ENCODE data around the gene BNIPL. TPM values are rescaled to one million over a fixed set of nuclear protein-coding genes. Genes with fewer than 3 reads are reported as not detected.
A peak's percentile ranks its signal among the peaks of the same experiment; 100 is the strongest.

BNIPL gene
- total and polyA plus RNA-seq, 2 of the 4 experiments (the other 2 are of a cell fraction): under 0.01 to 0.38 TPM

DNA sequence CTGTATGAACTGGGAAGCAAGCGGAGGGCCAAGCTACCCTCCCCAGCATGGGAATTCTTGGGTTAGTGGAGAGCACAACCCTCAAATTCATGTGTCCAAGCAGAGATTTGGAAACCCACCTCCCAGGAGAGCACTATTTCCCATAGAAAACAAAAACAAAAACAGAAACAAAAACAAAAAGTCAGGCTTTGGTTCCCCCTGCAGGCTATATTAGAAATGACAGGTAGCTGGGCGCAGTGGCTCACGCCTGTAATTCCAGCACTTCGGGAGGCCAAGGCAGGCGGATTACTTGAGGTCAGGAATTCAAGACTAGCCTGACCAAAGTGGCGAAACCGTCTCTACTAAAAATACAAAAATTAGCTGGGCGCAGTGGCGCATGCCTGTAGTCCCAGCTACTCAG is 40.5 kb upstream of the BNIPL start:
- no peak overlapping the region for H3K23ac ChIP-seq (ENCODE audit: low read depth, low read length)
- no peak overlapping the region; the same call in 1 of the 2 replicates for H3K4ac ChIP-seq (ENCODE audit: low read depth, low read length)
- no peaks in the 10 kb centered on the region for H3K9me3 ChIP-seq (ENCODE audit: control insufficient read depth, insufficient read depth, low read length)
- WGBS, 2 experiments (ENCODE audit: extremely low coverage in 2 of 2, insufficient read length in 1 of 2): 20% methylated on average over 1 of the region's 9 CpGs; no CpG with 5 or more reads in 1 of the 2 experiments
- TF ChIP-seq, protein P1, sequence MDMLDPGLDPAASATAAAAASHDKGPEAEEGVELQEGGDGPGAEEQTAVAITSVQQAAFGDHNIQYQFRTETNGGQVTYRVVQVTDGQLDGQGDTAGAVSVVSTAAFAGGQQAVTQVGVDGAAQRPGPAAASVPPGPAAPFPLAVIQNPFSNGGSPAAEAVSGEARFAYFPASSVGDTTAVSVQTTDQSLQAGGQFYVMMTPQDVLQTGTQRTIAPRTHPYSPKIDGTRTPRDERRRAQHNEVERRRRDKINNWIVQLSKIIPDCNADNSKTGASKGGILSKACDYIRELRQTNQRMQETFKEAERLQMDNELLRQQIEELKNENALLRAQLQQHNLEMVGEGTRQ (IDR thresholded peaks at IDR 0.05; ENCODE audit: low read depth, low read length): no peak
- TF ChIP-seq NFE2L2 (IDR thresholded peaks at IDR 0.05; ENCODE audit: low read depth, low read length): no peak
- peak; percentile 44 for TF ChIP-seq RAD21 (IDR thresholded peaks at IDR 0.05; ENCODE audit: low read length)
- TF ChIP-seq RCOR1 (IDR thresholded peaks at IDR 0.05; ENCODE audit: insufficient replicate concordance, low read length): no peak
- no peak for TF ChIP-seq MAFK (IDR thresholded peaks at IDR 0.05; ENCODE audit: low read depth, low read length)
- no peak for TF ChIP-seq POLR2A (IDR thresholded peaks at IDR 0.05; ENCODE audit: low read depth, low read length)
- TF ChIP-seq MAZ (IDR thresholded peaks at IDR 0.05; ENCODE audit: borderline replicate concordance, low read depth, low read length): no peak
- TF ChIP-seq CEBPB (IDR thresholded peaks at IDR 0.05; ENCODE audit: low read depth, low read length): no peak
- no peak for TF ChIP-seq BHLHE40 (IDR thresholded peaks at IDR 0.05; ENCODE audit: low read depth, low read length)
- TF ChIP-seq RFX5 (IDR thresholded peaks at IDR 0.05; ENCODE audit: low read depth, low read length): no peak
- no peak for TF ChIP-seq MXI1 (IDR thresholded peaks at IDR 0.05; ENCODE audit: borderline replicate concordance, low read depth, low read length)
- TF ChIP-seq, protein P2, sequence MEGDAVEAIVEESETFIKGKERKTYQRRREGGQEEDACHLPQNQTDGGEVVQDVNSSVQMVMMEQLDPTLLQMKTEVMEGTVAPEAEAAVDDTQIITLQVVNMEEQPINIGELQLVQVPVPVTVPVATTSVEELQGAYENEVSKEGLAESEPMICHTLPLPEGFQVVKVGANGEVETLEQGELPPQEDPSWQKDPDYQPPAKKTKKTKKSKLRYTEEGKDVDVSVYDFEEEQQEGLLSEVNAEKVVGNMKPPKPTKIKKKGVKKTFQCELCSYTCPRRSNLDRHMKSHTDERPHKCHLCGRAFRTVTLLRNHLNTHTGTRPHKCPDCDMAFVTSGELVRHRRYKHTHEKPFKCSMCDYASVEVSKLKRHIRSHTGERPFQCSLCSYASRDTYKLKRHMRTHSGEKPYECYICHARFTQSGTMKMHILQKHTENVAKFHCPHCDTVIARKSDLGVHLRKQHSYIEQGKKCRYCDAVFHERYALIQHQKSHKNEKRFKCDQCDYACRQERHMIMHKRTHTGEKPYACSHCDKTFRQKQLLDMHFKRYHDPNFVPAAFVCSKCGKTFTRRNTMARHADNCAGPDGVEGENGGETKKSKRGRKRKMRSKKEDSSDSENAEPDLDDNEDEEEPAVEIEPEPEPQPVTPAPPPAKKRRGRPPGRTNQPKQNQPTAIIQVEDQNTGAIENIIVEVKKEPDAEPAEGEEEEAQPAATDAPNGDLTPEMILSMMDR (conservative IDR thresholded peaks at IDR 0.05; ENCODE audit: low read depth, low read length): peak; percentile 60
- no peak for TF ChIP-seq FOS (IDR thresholded peaks at IDR 0.05; ENCODE audit: low read depth, low read length)
- TF ChIP-seq SMC3 (IDR thresholded peaks at IDR 0.05; ENCODE audit: low read depth, low read length): peak; percentile 28; the same call in 1 of the 2 replicates
- no peak overlapping the region for H3K18ac ChIP-seq (ENCODE audit: low read depth, low read length)
- no peak overlapping the region for H3K56ac ChIP-seq (ENCODE audit: extremely low read depth, insufficient read depth, low read length)
- peak overlapping the region; percentile 87 for H2AK9ac ChIP-seq (replicated peaks; ENCODE audit: low read depth, low read length, poor library complexity)
- ChIA-PET POLR2A (ENCODE audit: unreplicated experiment) (interaction anchor here (0.6 kb wide), 1 partner anchor 458 kb away, joined by 7 read pairs; no protein-coding TSS in a partner anchor), CTCF (interaction anchor here (0.5 to 4.3 kb wide), 8 partner anchors 9 to 1152 kb away, joined by 3 to 24 read pairs (median 4); partner anchors contain the start of gene MINDY1)
- no peaks in the 10 kb centered on the region for H3K79me1 ChIP-seq (ENCODE audit: low read depth in 1 of 2, low read length in 2 of 2)
- peaks cover 8% of the 10 kb centered on the region; the same call in 1 of the 2 replicates for H3K9me1 ChIP-seq (ENCODE audit: insufficient read depth, low read length)
- intact Hi-C loops (cut with micrococcal nuclease) (no loop called here), dilution Hi-C loops (cut with HindIII; ENCODE audit: low sequenced_read_pairs, unreplicated experiment) (no loop called here), in situ Hi-C loops (cut with MboI; ENCODE audit: low sequenced_read_pairs) (no loop called here)
- H2BK15ac ChIP-seq (ENCODE audit: low read depth, low read length): no peak overlapping the region
- no peak overlapping the region for H4K91ac ChIP-seq (ENCODE audit: insufficient read depth, low read depth, low read length)
- peaks cover 1% of the 10 kb centered on the region; the same call in 1 of the 2 replicates for H3K4me1 ChIP-seq (ENCODE audit: control insufficient read depth, insufficient read depth, low read length)
- H2BK20ac ChIP-seq (ENCODE audit: low read depth, low read length): no peak overlapping the region
- H3K27ac ChIP-seq (ENCODE audit: insufficient read depth, low read length): no peak overlapping the region
- DNase-seq: no peak
- no peak overlapping the region for H3K4me2 ChIP-seq (ENCODE audit: low read depth, low read length)
- H4K8ac ChIP-seq (ENCODE audit: low read depth in 2 of 2, low read length in 2 of 2): peak overlapping the region in 1 of 2 experiments; percentile 75; a peak in 1 of 4 replicates
- no peak overlapping the region for H2AK5ac ChIP-seq (ENCODE audit: low read depth, low read length)
- H4K5ac ChIP-seq (ENCODE audit: low read depth, low read length): no peak overlapping the region
- peak overlapping the region; percentile 58 for H2AFZ ChIP-seq (replicated peaks; ENCODE audit: low read length, poor library complexity)
- ATAC-seq (ENCODE audit: low read depth): peak; percentile 80
- H4K20me1 ChIP-seq (ENCODE audit: insufficient read depth, low read length): no peaks in the 10 kb centered on the region
- H3K14ac ChIP-seq (replicated peaks; ENCODE audit: low read depth, low read length): no peak overlapping the region
- H3K4me3 ChIP-seq (ENCODE audit: insufficient read depth, low read depth, low read length): no peak overlapping the region
- H2BK120ac ChIP-seq (ENCODE audit: low read depth, low read length): no peak overlapping the region
- no TSS peak for BruUV-seq (replicated peaks)
- peaks cover 26% of the 10 kb centered on the region for H3K36me3 ChIP-seq (ENCODE audit: control insufficient read depth, insufficient read depth, low read length)
- H2BK5ac ChIP-seq (ENCODE audit: low read depth, low read length, poor library complexity, severe bottlenecking): no peak overlapping the region
- H3K9ac ChIP-seq (ENCODE audit: low read depth, low read length): no peak overlapping the region
- H3K27me3 ChIP-seq (ENCODE audit: control insufficient read depth, insufficient read depth, low read length): no peaks in the 10 kb centered on the region
